GM21529 (cell line): ENCODE data around the gene NPR3.

Experiments used
- ATAC-seq: cut with Tn5 transposase; IDR thresholded peaks from one replicate; pipeline ENCODE4 v1.9.1; 2021; ENCODE audit not compliant: unreplicated experiment

NPR3 gene

DNA sequence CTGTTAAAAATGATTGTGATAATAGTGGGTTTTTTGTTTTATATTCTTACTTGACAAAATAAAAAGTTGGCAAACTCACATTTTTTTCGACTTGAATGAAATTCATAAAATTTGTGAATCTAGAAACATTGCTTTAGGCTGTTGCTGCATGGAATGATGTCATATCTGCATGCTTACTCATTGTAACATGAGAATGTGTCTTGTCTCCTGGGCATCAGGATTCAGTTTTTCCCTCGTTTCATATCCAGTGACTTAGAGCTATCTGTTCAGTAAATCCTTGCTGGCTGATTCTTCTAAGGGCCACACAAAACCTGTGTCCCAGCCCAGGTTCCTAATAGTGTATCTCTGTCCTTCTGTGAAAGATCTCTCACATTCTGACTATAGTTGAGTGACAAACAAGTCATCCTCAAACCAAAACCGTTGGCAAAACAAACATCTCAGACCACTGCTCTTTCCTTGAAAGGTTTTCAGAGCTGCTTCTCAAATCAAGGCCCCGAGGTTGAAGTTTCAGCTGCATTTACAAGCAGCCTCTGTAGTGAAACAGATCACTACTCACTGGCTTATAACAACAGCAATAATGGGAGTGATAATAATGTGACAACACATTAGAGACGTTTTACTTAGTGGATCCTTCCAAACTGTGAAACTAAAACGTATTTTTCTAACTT, 95.0 kb downstream of the NPR3 start:
- ATAC-seq = no peak

DNA sequence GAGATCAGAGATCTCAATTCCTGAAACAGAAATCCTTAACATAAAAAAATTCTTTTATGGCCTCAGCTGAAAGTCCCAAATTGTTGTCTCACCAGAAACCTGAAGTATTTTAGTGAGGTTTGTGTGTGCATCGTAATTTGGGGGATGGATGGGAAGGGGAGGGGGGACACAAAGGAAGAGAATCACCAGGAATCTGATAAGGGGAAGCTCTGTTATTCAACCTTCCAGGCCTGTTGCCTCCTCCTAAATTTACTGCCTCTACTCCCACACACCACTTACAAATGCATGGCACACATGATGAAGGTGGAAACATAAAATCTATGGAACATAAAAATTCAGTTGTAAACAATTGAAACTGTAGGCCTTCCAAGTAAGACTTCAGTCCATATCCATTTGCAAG, 97.7 kb downstream of the NPR3 start:
- no peak for ATAC-seq

DNA sequence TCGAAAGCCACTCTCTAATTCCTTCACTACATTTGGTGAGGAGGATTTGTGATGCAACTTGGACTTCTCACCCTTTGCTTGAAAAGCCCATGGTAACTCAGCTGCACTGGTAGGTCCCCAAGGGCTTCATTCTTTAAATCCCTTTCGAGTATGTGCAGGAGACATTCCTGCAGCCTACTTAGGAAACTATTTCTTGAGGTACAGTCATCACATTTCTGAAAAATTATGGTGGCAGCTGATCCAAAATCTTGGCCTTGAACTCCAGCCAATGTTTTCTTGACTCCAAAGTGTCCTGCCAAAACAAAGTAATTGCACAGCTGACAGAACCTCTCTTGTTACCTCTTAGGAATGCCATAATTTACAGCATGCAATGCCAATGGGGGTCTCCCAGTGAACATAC, 99.7 kb downstream of the NPR3 start:
- ATAC-seq = no peak

- no peak for ATAC-seq
These were observed 101.3 kb downstream of the NPR3 start for GRCh38 chr5:32812399-32812798.

GRCh38 chr5:32814141-32814540, 103.0 kb downstream of the NPR3 start:
- ATAC-seq = no peak

DNA sequence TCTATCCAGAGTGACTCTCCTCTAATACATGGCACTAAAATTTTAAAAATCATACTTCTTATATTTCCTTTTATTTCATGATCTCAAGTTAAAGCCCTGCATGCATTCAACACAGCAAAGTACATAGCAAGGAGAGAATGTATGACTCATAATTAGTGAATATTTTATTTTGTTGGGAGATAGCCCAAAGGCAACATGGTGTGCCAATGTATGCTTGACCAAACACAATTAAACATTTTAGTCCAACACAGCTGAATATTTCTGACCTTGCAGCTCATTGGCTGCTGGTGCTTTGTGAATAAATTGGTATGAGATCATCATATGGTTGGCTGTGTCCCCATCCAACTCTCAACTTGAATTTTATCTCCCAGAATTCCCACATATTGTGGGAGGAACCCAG, 103.5 kb downstream of the NPR3 start:
- no peak for ATAC-seq

- no peak for ATAC-seq
These were observed 116.9 kb downstream of the NPR3 start for GRCh38 chr5:32827981-32828380.

- no peak for ATAC-seq
These were observed 117.4 kb downstream of the NPR3 start for GRCh38 chr5:32828492-32828891.

DNA sequence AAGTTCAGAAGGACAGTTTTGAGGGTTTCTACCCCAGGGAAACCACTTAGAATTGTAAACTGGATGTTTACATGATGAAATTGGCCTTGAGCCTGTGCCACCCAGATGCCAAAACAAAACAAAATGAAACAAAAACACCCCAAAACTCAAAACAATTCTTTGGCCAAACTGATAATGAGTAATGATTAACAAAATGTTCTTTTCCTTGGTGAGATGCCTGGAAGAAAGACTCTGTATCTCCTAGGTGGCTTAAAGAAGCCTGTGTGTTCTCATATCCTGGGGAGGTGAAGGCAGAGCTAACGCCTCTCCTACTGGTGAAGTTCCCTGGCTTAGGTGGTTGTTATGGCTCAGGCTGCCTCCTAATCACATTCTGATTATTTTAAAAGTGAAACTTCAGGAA, 120.5 kb downstream of the NPR3 start:
- ATAC-seq = no peak

DNA sequence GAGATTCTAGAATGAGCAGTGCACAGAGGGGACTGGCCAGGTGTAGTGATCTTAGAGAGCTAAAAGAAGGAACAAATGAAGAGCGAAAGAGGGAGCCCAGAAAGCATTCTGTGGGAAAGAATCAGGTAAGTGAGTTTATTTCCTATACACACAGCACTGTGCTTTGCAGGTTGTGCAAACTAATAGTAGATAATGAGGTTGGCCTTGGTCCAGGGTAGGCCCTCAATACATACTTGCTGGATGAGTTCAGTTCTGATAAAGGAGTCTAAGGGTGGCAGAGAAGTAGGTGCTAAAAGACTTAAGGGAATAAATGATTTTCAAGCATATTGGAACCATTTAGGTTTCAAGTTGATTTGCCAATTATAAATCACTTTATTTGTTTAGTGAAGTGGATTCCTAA, 122.0 kb downstream of the NPR3 start:
- no peak for ATAC-seq

DNA sequence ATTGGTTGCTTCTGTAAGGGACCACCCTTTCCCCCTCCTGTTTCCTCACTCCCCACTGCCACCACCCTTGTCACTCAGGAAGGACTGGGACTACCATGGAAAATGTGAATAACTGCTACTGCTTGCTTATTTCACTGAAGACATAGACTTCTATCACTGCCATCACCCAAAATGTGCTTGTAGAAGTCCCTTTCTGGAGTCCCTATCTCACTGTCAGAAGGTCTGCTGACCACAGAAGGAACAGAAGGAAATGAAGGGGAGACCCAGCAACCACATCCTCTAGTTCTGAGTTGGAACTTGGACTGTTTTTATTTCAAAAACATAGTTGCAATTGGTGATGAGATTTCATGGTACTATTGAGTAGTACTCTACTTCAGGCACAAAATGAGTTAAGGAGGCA, 122.5 kb downstream of the NPR3 start:
- ATAC-seq = no peak

- ATAC-seq = no peak
These were observed 123.1 kb downstream of the NPR3 start for GRCh38 chr5:32834251-32834650.

DNA sequence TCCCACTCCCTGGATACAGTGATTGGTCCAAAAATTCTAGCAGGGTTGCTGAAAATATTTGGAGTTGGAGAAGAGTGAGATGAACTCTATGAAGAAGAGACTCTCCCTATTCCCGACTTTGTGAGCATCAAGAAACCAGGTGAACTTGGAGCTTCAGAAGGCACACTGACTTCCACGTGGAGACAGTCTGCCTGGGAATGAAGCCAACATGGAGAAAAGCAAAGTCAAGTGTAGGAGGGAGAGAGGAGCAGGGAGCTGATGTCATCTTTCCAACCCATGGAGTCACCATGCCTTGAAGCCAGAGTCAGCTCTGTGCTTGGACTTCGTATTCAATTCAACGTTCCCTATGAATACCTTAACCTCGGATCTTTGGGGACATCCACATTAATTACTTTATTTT, 125.1 kb downstream of the NPR3 start:
- ATAC-seq = no peak

DNA sequence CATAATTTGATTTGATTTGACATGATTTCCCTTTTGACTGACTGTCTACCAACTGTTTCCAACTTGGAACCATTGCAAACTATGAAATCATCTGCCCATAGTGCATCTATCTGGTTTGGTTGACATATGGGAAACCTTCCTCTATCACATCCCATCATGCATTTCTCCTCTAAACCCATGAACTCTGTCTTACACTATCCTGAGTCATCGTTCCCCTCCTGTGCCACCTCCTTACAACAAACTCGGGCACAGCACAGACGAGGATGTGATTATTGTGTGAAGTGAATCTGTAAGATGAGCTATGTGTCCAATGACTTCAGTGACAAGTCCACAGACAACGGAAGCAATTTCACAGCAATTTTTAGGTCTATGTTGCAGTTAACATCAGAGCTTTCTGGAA, 126.1 kb downstream of the NPR3 start:
- ATAC-seq = no peak

- ATAC-seq = no peak
These were observed 128.0 kb downstream of the NPR3 start for GRCh38 chr5:32839106-32839505.

- no peak for ATAC-seq
These were observed 129.5 kb downstream of the NPR3 start for GRCh38 chr5:32840606-32841005.
